PC-9 (cell line): ENCODE results near the gene TIGD2. TPM values are rescaled to one million over a fixed set of nuclear protein-coding genes. Genes with fewer than 3 reads are reported as not detected.

ENCODE experiments used
- BruUV-seq: library from RNA; stranded (reverse); fragments of 400-500 nt; replicated peaks from 2 replicates; lab custom pipeline; 2021; lab: Mats Ljungman, UMichigan
- CTCF ChIA-PET: fragments of 300-600 bp; sonication (Branson Sonifier 250); formaldehyde crosslinking; loops from one replicate; lab custom pipeline; 2022; ENCODE audit warnings: antibody characterized with exemption; lab: Charles Lee
- POLR2A ChIA-PET: fragments of 300-600 bp; sonication (Branson Sonifier 250); formaldehyde crosslinking; loops from one replicate; lab custom pipeline; 2022; ENCODE audit warnings: antibody characterized with exemption; ENCODE audit not compliant: unreplicated experiment; lab: Charles Lee
- DNase-seq, 2 experiments: peaks; one replicate each; pipeline versions ENCODE4 v3.0.0 to v3.0.0-alpha.2; 2015 to 2022; ENCODE audit warnings: mixed read lengths in 1 of 2
- H2AFZ ChIP-seq: fragments of 200-600 bp; sonication (generic); 2 replicates; pipeline ENCODE4 v1.8.1; 2017; ENCODE audit warnings: antibody characterized with exemption
- H3F3A ChIP-seq: fragments of 200-600 bp; sonication (generic); 2 replicates; pipeline ENCODE4 v1.8.1; 2017; ENCODE audit warnings: antibody characterized with exemption, mild to moderate bottlenecking, low read depth; ENCODE audit not compliant: insufficient read depth
- H3K27ac ChIP-seq: fragments of 200-600 bp; sonication (generic); 2 replicates; pipeline ENCODE4 v1.6.1; 2016; ENCODE audit warnings: mixed run types
- H3K27me3 ChIP-seq: fragments of 200-600 bp; sonication (generic); 2 replicates; pipeline ENCODE4 v1.6.1; 2016; ENCODE audit warnings: low read depth, mixed run types; ENCODE audit not compliant: insufficient read depth
- H3K36me3 ChIP-seq: fragments of 200-600 bp; sonication (generic); 2 replicates; pipeline ENCODE4 v1.6.1; 2016; ENCODE audit warnings: low read depth, mixed run types
- H3K4me1 ChIP-seq: fragments of 200-600 bp; sonication (generic); replicated peaks from 2 replicates; pipeline ENCODE4 v1.6.1; 2016; ENCODE audit warnings: mixed run types; ENCODE audit not compliant: insufficient read depth
- H3K4me2 ChIP-seq: fragments of 200-600 bp; sonication (generic); 2 replicates; pipeline ENCODE4 v1.6.1; 2017; ENCODE audit warnings: mixed run types
- H3K4me3 ChIP-seq: fragments of 200-600 bp; sonication (generic); 2 replicates; pipeline ENCODE4 v1.6.1; 2016; ENCODE audit warnings: mixed run types
- H3K79me2 ChIP-seq: fragments of 200-600 bp; sonication (generic); 2 replicates; pipeline ENCODE4 v1.6.1; 2017; ENCODE audit warnings: low read depth, mixed run types
- H3K9me2 ChIP-seq: fragments of 200-600 bp; sonication (generic); 2 replicates; pipeline ENCODE4 v1.8.1; 2017; ENCODE audit warnings: mild to moderate bottlenecking; ENCODE audit not compliant: insufficient read depth
- H3K9me3 ChIP-seq: fragments of 200-600 bp; sonication (generic); 2 replicates; pipeline ENCODE4 v1.8.1; 2016; ENCODE audit warnings: low read depth; ENCODE audit not compliant: insufficient read depth
- H4K20me1 ChIP-seq: fragments of 200-600 bp; sonication (generic); 2 replicates; pipeline ENCODE4 v1.8.1; 2017; ENCODE audit not compliant: insufficient read depth
- EZH2 ChIP-seq: fragments of 200-600 bp; sonication (generic); IDR thresholded peaks from 2 replicates; pipeline ENCODE4 v1.8.0; 2017; ENCODE audit warnings: antibody characterized with exemption, low read depth
- intact Hi-C: fragments of 100-400 bp; cut with micrococcal nuclease; formaldehyde crosslinking; loops from one replicate; pipeline ENCODE4 v1.10.0; 2022; ENCODE audit not compliant: unreplicated experiment
- total RNA-seq: library from RNA; stranded (reverse); gene quantifications from 2 replicates; pipeline ENCODE4 v1.2.3, GENCODE V29; 2021
- TF ChIP-seq, protein P1 (sequence below): fragments of 200-600 bp; sonication (generic); conservative IDR thresholded peaks from 2 replicates; pipeline ENCODE4 v1.6.1; 2017; ENCODE audit warnings: mixed run types, antibody characterized with exemption, mild to moderate bottlenecking, moderate library complexity

Gene TIGD2
- total RNA-seq, 1 experiment from 2014 or later = 10.9 TPM

DNA sequence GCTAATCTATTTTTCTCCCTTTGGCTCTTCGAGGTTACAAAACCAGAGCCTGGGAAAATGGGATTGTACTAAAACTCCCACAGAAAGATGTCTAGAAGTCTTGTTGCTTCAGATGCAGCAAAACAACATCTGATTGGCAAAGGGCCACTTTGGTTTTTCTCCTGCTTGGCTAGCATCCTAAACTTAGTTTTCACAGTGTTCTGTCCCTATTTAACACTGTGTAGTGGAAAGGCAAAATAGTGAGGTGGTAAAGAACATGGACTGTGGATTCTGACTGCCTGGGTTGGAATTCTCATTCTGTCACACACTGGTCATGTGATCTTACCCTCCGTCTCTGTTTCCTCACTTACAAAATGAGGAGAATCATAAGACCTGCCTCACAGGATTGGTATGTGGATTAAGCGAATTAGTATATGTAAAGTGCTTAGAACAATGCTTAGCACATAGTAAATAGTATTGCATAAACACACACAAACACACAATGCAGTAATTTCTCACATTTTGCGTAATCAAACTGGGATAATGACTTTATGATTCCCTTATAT lies 23.5 kb downstream of the TIGD2 start:
- Histone ChIP-seq H3K9me2 (no peaks in the 10 kb centered on the region), H3K4me1 (peaks cover 12% of the 10 kb centered on the region), H3K4me3 (no peak overlapping the region), H3K4me2 (no peak overlapping the region), H3K36me3 (no peaks in the 10 kb centered on the region), H4K20me1 (no peaks in the 10 kb centered on the region), H3F3A (peaks cover 7% of the 10 kb centered on the region; the same call in 1 of the 2 replicates), H3K79me2 (no peaks in the 10 kb centered on the region), H3K27ac (no peak overlapping the region), H2AFZ (no peak overlapping the region), H3K9me3 (no peaks in the 10 kb centered on the region), H3K27me3 (no peaks in the 10 kb centered on the region)
- BruUV-seq = no TSS peak
- intact Hi-C loops = no loop called here
- ChIA-PET POLR2A (interaction anchor here (0.7 kb wide), 1 partner anchor 15 kb away, joined by 7 read pairs; no protein-coding TSS in a partner anchor), CTCF (no interaction called here)
- TF ChIP-seq, protein P1, sequence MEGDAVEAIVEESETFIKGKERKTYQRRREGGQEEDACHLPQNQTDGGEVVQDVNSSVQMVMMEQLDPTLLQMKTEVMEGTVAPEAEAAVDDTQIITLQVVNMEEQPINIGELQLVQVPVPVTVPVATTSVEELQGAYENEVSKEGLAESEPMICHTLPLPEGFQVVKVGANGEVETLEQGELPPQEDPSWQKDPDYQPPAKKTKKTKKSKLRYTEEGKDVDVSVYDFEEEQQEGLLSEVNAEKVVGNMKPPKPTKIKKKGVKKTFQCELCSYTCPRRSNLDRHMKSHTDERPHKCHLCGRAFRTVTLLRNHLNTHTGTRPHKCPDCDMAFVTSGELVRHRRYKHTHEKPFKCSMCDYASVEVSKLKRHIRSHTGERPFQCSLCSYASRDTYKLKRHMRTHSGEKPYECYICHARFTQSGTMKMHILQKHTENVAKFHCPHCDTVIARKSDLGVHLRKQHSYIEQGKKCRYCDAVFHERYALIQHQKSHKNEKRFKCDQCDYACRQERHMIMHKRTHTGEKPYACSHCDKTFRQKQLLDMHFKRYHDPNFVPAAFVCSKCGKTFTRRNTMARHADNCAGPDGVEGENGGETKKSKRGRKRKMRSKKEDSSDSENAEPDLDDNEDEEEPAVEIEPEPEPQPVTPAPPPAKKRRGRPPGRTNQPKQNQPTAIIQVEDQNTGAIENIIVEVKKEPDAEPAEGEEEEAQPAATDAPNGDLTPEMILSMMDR = no peak
- no peak for TF ChIP-seq EZH2
- DNase-seq = no peak

DNA sequence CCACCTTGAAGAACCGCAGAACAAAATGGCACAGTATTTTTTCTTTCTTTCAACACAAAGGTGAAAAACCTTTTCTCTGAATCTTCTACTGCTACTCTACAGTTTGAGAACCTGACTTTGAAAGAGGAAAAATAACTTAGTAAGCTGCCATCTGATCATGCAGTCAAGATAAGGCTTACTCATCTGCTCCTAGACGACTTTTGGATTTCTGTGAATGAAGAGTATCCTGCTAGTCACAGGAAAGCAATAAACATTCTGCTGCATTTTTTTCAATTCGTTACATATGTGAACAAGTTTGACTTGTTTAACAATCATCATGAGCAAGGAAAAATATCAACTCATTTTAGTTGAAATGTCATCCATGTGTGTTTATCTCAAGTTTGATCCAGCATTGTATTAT lies 25.2 kb downstream of the TIGD2 start:
- Histone ChIP-seq H3K4me2 (peak overlapping the region; percentile 14; the same call in 1 of the 2 replicates), H3K27me3 (no peaks in the 10 kb centered on the region), H4K20me1 (no peaks in the 10 kb centered on the region), H3K4me3 (no peak overlapping the region), H3K79me2 (no peaks in the 10 kb centered on the region), H2AFZ (no peak overlapping the region), H3K9me3 (no peaks in the 10 kb centered on the region), H3K27ac (peak overlapping the region; percentile 37; the same call in 1 of the 2 replicates), H3K4me1 (peaks cover 12% of the 10 kb centered on the region), H3K36me3 (no peaks in the 10 kb centered on the region), H3F3A (peaks cover 7% of the 10 kb centered on the region; the same call in 1 of the 2 replicates), H3K9me2 (no peaks in the 10 kb centered on the region)
- ChIA-PET POLR2A (no interaction called here), CTCF (no interaction called here)
- DNase-seq = peak in 1 of 2 experiments; percentile 81
- TF ChIP-seq, protein P1 = no peak
- TF ChIP-seq EZH2 = no peak
- no TSS peak for BruUV-seq
- intact Hi-C loops = loop anchor here (1.0 kb wide), 1 partner anchor 24 kb away; no protein-coding TSS in a partner anchor

DNA sequence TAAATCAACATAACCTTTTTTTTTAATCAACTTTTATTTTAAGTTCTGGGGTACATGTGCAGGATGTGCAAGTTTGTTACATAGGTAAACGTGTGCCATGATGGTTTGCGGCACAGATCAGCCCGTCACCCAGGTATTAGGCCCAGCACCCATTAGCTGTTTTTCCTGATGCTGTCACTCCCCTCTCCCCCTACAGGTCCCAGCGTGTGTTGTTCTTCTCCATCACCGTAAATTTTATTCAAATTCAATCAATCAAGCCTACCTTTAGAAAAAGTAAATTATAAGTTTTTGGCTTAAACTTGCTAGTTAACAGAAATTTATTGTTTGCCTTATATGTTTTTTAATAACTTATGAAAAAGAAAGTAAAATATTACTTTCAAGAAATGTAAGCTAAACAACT lies 25.9 kb downstream of the TIGD2 start:
- POLR2A ChIA-PET = no interaction called here
- Histone ChIP-seq H3K27me3 (no peaks in the 10 kb centered on the region), H4K20me1 (no peaks in the 10 kb centered on the region), H3K4me2 (no peak overlapping the region; the same call in 1 of the 2 replicates), H3K9me3 (no peaks in the 10 kb centered on the region), H3K4me1 (peaks cover 12% of the 10 kb centered on the region), H3K79me2 (no peaks in the 10 kb centered on the region), H3F3A (peaks cover 7% of the 10 kb centered on the region; the same call in 1 of the 2 replicates), H3K9me2 (no peaks in the 10 kb centered on the region), H3K4me3 (no peak overlapping the region), H3K27ac (no peak overlapping the region), H3K36me3 (no peaks in the 10 kb centered on the region), H2AFZ (no peak overlapping the region)
- no peak for DNase-seq
- no peak for TF ChIP-seq EZH2
- TF ChIP-seq, protein P1 = no peak
- CTCF ChIA-PET = no interaction called here
- intact Hi-C loops = no loop called here
- BruUV-seq = no TSS peak
